H1 (cell line): ENCODE measurements around the gene OR11H1. TPM values are rescaled to one million over a fixed set of nuclear protein-coding genes. Genes with fewer than 3 reads are reported as not detected.

Experiments used
- polyA plus RNA-seq, 7 experiments: library from polyadenylated mRNA; depleted of rRNA in 3 of 7; stranded (reverse) in 5 of 7; unstranded in 2 of 7; fragments of >200 nt in 5 of 7; fragments of 200-250 nt in 2 of 7; gene quantifications; 1 replicate in 5 of 7; 2 replicates in 1 of 7; 4 replicates in 1 of 7; pipeline versions ENCODE4 v1.2.1 to v1.2.3, GENCODE V29; 2011 to 2013; ENCODE audit warnings: missing spikeins in 2 of 7, mixed read lengths in 2 of 7
- total RNA-seq: library from RNA; stranded (reverse); fragmentation: NEBNext Ultra II Directional; extraction: Animal tissue kit (Norgen Biotek cat#: 25700); gene quantifications from 2 replicates; pipeline ENCODE4 v1.2.1, GENCODE V29; 2021

Gene OR11H1
- total and polyA plus RNA-seq, 2 of the 8 experiments (the other 6 are each of a cell fraction or from before 2014, with no cell fraction given): not detected

Other genes starting within 250 kb of the OR11H1 start
- not detected in 2 replicates for gene POTEH, start 161.8 kb downstream of the OR11H1 start, total RNA-seq
- not detected in 2 replicates for gene POTEH, start 161.8 kb downstream of the OR11H1 start, polyA plus RNA-seq (2011; rRNA removed)